Activated CD8-positive, alpha-beta memory T cell treated with anti-CD3 and anti-CD28 coated beads, Interleukin-2, amount 50 U/mL, for 24 hours (primary cell): ENCODE measurements around the gene HOXB4.

Experiments used
- DNase-seq: peaks from one replicate; pipeline ENCODE4 v3.0.0-alpha.2; 2020; ENCODE audit errors: extremely low read depth

HOXB4 gene

GRCh38 chr17:48528936-48529682, 49.0 kb downstream of the HOXB4 start:
- no peak for DNase-seq

GRCh38 chr17:48528153-48528935, 49.8 kb downstream of the HOXB4 start:
- DNase-seq: no peak

- no peak for DNase-seq
These were observed 50.6 kb downstream of the HOXB4 start for GRCh38 chr17:48527547-48527932.

- DNase-seq: no peak
These were observed 51.3 kb downstream of the HOXB4 start for GRCh38 chr17:48526608-48527546.
